Hematopoietic multipotent progenitor cell treated with erythropoietin and hydrocortisone succinate and interleukin-3 and kit ligand, for 15 days (in vitro differentiated cells): Measurements from ENCODE around the gene TUBB2A.

ENCODE experiments used
- DNase-seq: peaks from one replicate; pipeline ENCODE4 v3.0.0-alpha.2; 2015; ENCODE audit warnings: low spot score

TUBB2A gene

GRCh38 chr6:3119040-3119723, 38.2 kb downstream of the TUBB2A start:
- peak; percentile 14 for DNase-seq

GRCh38 chr6:3118353-3119039, 38.8 kb downstream of the TUBB2A start, which contains the start of gene BPHL:
TSS of gene BPHL (plus strand) at chr6:3118711. CDS start at chr6:3118741, 30 bp downstream.
- peak; percentile 97 for DNase-seq

- DNase-seq, result no peak
These were observed 39.4 kb downstream of the TUBB2A start for GRCh38 chr6:3117912-3118352.

- DNase-seq, result no peak
These were observed 43.0 kb downstream of the TUBB2A start for GRCh38 chr6:3114377-3114776.

GRCh38 chr6:3109761-3110160, 47.6 kb downstream of the TUBB2A start:
- DNase-seq, result no peak

- DNase-seq, result no peak
These were observed 48.5 kb downstream of the TUBB2A start for GRCh38 chr6:3108746-3109414.
